Thoracic aorta (tissue), 2 donors: ENCODE measurements around the gene USP15. TPM values are rescaled to one million over a fixed set of nuclear protein-coding genes. Genes with fewer than 3 reads are reported as not detected.

ENCODE experiments used
- ATAC-seq: fragments of 150-250 bp; one replicate; pipeline ENCODE4 v1.8.0; 2017; ENCODE audit warnings: low read depth; ENCODE audit not compliant: insufficient number of reproducible peaks, low FRiP score
- DNase-seq: peaks from one replicate; pipeline ENCODE4 v3.0.0-alpha.2; 2020; ENCODE audit warnings: low spot score
- H3K27ac ChIP-seq, 2 donors: fragments of 200-600 bp; sonication (generic); 1 replicate in 1 of 2; 2 replicates in 1 of 2; pipeline ENCODE4 v1.5.1; 2016; ENCODE audit warnings: mild to moderate bottlenecking in 2 of 2, moderate library complexity in 2 of 2
- H3K27me3 ChIP-seq: fragments of 200-600 bp; sonication (generic); replicated peaks from 2 replicates; pipeline ENCODE4 v1.6.0; 2016; ENCODE audit warnings: mild to moderate bottlenecking; ENCODE audit not compliant: insufficient read depth
- H3K36me3 ChIP-seq: fragments of 200-600 bp; sonication (generic); one replicate; pipeline ENCODE4 v1.5.1; 2016
- H3K4me1 ChIP-seq, 2 donors: fragments of 200-600 bp; sonication (generic); 1 replicate in 1 of 2; 2 replicates in 1 of 2; pipeline versions ENCODE4 v1.5.1 to v1.6.0; 2016; ENCODE audit warnings: low read depth in 2 of 2, mild to moderate bottlenecking in 1 of 2; ENCODE audit not compliant: control insufficient read depth in 1 of 2
- H3K4me3 ChIP-seq: fragments of 200-600 bp; sonication (generic); 2 replicates; pipeline ENCODE4 v1.5.1; 2016; ENCODE audit warnings: mild to moderate bottlenecking
- H3K9me3 ChIP-seq: fragments of 200-600 bp; sonication (generic); 2 replicates; pipeline ENCODE4 v1.5.1; 2016
- CTCF ChIP-seq: fragments of 200-600 bp; sonication (generic); IDR thresholded peaks from one replicate; pipeline ENCODE4 v1.5.1; 2019; ENCODE audit warnings: antibody characterized with exemption
- total RNA-seq, 2 donors: library from RNA; depleted of rRNA; stranded (reverse); fragments of >200 nt; gene quantifications; one replicate each; pipeline versions ENCODE4 v1.1.0 to v1.2.3, GENCODE V29; 2016

The USP15 gene
- total RNA-seq, 2 donors from 2014 or later, result 39.5 to 128 TPM

GRCh38 chr12:62288328-62288727 is 28.1 kb downstream of the USP15 start:
- Histone ChIP-seq H3K36me3 (no peaks in the 10 kb centered on the region), H3K4me3 (no peak overlapping the region), H3K4me1 (peaks cover 32 to 43% of the 10 kb centered on the region in 2 donors), H3K27ac (no peak overlapping the region), H3K27me3 (no peaks in the 10 kb centered on the region), H3K9me3 (peaks cover 6% of the 10 kb centered on the region)
- DNase-seq, result no peak
- no peak for ATAC-seq
- no peak for TF ChIP-seq CTCF

- no peak overlapping the region for H3K27ac ChIP-seq
- H3K4me1 ChIP-seq, result peaks cover 26% of the 10 kb centered on the region in 2 donors
- no peak overlapping the region for H3K4me3 ChIP-seq
- no peak for DNase-seq
- no peaks in the 10 kb centered on the region for H3K27me3 ChIP-seq
- peaks cover 8% of the 10 kb centered on the region for H3K36me3 ChIP-seq
- no peak for ATAC-seq
- TF ChIP-seq CTCF, result no peak
- peaks cover 6% of the 10 kb centered on the region for H3K9me3 ChIP-seq
These were observed 30.6 kb downstream of the USP15 start for GRCh38 chr12:62290846-62291245.

GRCh38 chr12:62291864-62292760 is 31.9 kb downstream of the USP15 start:
- Histone ChIP-seq H3K9me3 (peaks cover 6% of the 10 kb centered on the region), H3K27me3 (no peaks in the 10 kb centered on the region), H3K27ac (no peak overlapping the region), H3K36me3 (peaks cover 8% of the 10 kb centered on the region), H3K4me3 (no peak overlapping the region), H3K4me1 (peaks cover 16 to 18% of the 10 kb centered on the region in 2 donors)
- DNase-seq (no peak), ATAC-seq (no peak)
- TF ChIP-seq CTCF, result no peak

GRCh38 chr12:62292761-62293344 is 32.6 kb downstream of the USP15 start:
- DNase-seq (no peak), ATAC-seq (no peak)
- H3K4me3 ChIP-seq, result no peak overlapping the region
- no peak for TF ChIP-seq CTCF
- peaks cover 8% of the 10 kb centered on the region for H3K36me3 ChIP-seq
- H3K4me1 ChIP-seq, result peaks cover 9 to 13% of the 10 kb centered on the region in 2 donors
- peaks cover 6% of the 10 kb centered on the region for H3K9me3 ChIP-seq
- H3K27me3 ChIP-seq, result no peaks in the 10 kb centered on the region
- H3K27ac ChIP-seq, result no peak overlapping the region

GRCh38 chr12:62294378-62294777 is 34.2 kb downstream of the USP15 start:
- no peak overlapping the region for H3K4me3 ChIP-seq
- DNase-seq, result no peak
- peaks cover 8% of the 10 kb centered on the region for H3K36me3 ChIP-seq
- no peak for TF ChIP-seq CTCF
- peaks cover 6% of the 10 kb centered on the region for H3K9me3 ChIP-seq
- H3K27ac ChIP-seq, result no peak overlapping the region
- ATAC-seq, result no peak
- no peaks in the 10 kb centered on the region for H3K27me3 ChIP-seq
- peaks cover 8 to 11% of the 10 kb centered on the region in 2 donors for H3K4me1 ChIP-seq
